RCC 7860 (cell line): ENCODE measurements around the gene MAGEA9B.
"Not testable (repeated sequence)": the region's sequence is repeated elsewhere in the genome, so short reads cannot be mapped to it uniquely, and the experiment has no call there.

Source experiments
- DNase-seq: peaks from one replicate; pipeline ENCODE4 v3.0.0-alpha.2; 2015; ENCODE audit warnings: low spot score
- FAIRE-seq: peaks from 2 replicates; lab custom pipeline; 2012; peaks lifted over from hg19 to GRCh38; lab: Jason Lieb, UNC

MAGEA9B gene

DNA sequence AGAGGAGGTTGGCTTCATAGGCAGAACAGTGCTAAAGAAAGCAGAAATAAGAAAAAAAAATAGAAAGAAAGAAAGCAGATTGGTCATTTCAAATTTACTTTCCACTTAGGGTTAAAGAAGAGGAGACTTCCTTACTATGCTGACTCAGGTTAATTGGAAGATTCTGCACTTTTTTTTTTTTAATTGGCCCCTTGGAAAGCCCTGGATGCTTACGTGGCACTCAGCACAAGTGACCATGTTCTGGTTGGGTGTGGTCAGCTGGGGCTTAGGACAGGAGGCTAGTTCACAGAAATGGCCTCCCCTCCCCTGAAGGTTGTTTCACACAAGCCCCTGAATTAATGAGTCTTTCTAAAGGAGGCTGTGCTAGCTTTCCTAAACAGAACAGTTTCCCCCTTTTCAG is 14.5 kb downstream of the MAGEA9B start:
- DNase-seq: no peak
- no peak for FAIRE-seq

DNA sequence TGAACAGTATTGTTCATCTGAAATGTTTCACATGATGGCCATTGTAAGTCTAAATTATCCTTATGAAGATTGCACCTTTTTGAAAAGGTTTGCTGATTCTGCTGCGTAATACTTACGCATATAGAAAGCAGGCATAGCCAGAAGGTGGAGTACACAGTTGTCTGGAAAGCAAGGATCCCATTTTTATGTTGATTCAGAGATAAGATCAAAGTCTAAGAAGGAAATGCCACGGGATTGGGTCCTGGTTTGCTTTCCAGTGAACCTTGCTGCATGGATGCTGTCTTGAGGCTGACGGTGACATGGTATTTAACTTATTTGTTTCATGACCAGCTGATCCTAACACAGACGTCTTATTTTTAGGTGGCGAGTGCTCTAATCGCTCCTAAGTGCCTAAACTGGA is 15.5 kb downstream of the MAGEA9B start:
- FAIRE-seq (no peak), DNase-seq (no peak)

- FAIRE-seq: no peak
- no peak for DNase-seq
Observed at GRCh38 chrX:149570668-149571067, 16.6 kb downstream of the MAGEA9B start.

- DNase-seq (no peak), FAIRE-seq (no peak)
Observed at GRCh38 chrX:149569770-149570169, 17.5 kb downstream of the MAGEA9B start.

GRCh38 chrX:149568701-149569296 is 18.5 kb downstream of the MAGEA9B start:
- FAIRE-seq (no peak), DNase-seq (no peak)

- no peak for FAIRE-seq
- DNase-seq: no peak
Observed at GRCh38 chrX:149567621-149568417, 19.4 kb downstream of the MAGEA9B start.

GRCh38 chrX:149563359-149563758 is 23.9 kb downstream of the MAGEA9B start:
- DNase-seq: no peak
- FAIRE-seq: no peak

DNA sequence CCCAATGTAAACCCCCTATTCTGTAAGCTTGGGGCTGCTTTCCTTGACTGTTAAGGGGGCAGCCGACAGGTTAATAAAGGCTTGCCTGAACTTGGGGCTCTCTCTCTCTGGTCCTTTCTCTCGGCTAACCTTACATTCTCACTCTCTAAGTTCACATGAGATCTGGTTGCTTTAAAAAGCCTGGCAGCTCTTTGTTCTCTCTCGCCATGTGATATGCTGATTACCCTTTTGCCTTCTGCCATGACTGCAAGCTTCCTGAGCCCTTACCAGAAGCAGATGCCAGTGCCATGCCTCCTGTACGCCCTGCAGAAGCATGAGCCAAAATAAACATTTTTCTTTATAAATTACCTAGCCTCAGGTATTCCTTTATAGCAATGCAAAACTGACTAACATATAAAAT is 32.0 kb downstream of the MAGEA9B start:
- FAIRE-seq, DNase-seq: not testable (repeated sequence)

GRCh38 chrX:149551939-149552248 is 35.4 kb downstream of the MAGEA9B start:
- FAIRE-seq, DNase-seq: not testable (repeated sequence)

- FAIRE-seq, DNase-seq: not testable (repeated sequence)
Observed at GRCh38 chrX:149551245-149551938, 35.9 kb downstream of the MAGEA9B start.

- not testable (repeated sequence) for DNase-seq, FAIRE-seq
Observed at GRCh38 chrX:149550454-149550853, 36.8 kb downstream of the MAGEA9B start.

DNA sequence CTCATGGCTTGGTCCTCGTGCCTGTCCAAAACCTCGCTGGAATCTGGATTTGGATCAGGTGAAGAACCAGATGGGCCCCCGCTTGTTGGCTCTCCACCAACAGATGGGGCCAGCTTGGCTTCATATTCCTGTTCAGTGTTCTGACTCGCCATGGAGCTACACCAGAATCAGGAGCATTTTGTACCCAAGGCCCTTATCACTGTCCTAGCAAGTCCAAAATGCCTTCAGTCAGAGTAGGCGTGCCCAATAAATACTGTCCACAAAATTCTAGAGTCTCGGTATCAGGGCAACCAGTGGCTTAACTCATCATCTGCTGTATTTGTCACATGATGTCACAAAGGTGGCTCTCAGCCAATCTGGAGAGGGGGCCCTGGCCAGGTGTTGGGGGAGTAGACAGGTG is 37.6 kb downstream of the MAGEA9B start, which contains the start of gene HSFX3:
TSS of gene HSFX3 (minus strand) at position 224 of the 400 bp plus-strand sequence. CDS start at position 152, 72 bp downstream.
- FAIRE-seq, DNase-seq: not testable (repeated sequence)

DNA sequence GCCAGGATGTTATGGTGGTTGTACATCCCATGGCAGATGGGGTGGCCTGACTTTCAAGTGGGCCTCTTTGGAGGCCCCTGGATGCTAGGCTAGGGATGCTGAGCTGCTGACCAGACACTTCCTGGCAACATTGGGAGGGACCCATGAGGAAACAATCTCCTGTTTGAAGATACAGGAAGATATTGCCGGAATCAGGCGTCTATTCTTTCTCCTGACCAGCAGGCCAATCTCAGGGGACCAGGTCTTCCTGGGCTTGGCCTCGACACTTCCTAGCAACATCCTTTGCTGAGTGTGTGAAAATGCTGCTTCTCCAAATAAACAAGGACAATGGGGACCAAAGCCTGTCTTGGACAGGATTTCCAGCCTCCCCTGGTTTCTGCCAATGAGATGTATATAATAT is 39.5 kb downstream of the MAGEA9B start:
- not testable (repeated sequence) for DNase-seq, FAIRE-seq

GRCh38 chrX:149546962-149547361 is 40.3 kb downstream of the MAGEA9B start:
- DNase-seq, FAIRE-seq: not testable (repeated sequence)

DNA sequence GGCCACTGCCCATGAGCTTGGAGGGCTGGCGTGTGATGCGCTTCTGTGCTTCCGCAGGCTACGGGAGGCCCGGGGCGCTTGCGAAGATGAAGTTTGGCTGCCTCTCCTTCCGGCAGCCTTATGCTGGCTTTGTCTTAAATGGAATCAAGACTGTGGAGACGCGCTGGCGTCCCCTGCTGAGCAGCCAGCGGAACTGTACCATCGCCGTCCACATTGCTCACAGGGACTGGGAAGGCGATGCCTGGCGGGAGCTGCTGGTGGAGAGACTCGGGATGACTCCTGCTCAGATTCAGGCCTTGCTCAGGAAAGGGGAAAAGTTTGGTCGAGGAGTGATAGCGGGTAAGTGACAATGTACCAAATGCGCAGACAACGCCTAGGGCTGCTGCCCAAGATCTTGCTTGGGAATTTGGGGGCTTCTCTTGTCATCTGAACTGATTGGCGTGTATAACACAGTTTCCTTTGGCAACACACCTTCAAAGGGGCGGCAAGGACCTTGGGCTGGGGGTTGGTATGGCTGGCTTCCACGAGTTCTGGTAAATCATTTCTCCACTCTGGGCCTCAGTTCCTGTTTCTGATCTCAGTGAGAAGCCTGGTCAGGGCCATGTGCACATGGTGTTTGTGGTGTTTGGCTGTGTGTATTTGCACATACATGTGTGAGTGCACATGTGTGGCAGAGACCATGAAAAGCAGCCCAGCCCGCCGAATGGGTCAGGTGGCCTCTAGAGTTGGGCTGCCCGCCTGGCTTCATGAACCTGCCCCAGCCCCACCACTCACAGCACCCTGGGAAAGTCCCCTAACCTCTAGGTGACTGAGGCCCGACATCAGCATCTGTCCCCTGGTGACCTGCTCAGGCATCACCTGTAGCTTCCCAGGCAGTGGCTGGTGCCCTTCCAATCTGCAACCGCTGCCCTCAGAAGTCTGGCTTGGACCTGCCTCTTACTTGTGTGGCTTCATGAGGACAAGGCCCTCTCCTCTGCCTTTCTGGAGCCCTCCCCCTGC is 41.4 kb downstream of the MAGEA9B start:
- not testable (repeated sequence) for DNase-seq

DNA sequence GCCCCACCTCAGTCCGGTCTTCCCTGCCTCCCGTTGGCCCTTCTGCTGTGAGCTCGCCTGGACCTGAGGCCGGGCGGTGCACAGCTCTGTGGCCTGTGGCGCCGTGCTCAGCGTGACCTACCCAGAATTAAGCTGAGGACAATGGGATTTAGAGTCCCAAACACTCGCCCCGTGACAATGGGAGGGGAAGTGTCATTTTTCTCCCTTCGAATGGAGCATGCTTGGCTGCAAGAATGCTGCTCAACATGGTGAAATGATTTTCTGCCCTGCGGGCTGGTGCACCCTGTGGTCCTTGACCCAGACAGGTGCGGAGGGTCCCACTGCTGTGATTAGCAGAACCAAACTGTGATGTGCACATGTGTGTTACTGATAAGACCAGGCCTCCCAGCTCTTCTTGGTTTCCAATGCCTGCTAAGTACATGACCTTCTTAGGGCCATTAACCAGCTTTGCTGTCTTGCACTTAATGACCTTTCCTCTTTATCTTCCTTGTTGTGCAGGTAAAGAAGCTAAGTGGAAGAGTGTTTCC is 45.7 kb downstream of the MAGEA9B start:
- FAIRE-seq (no peak), DNase-seq (no peak)

More for the DNA sequence above, 41.4 kb downstream of the MAGEA9B start:
- not testable (repeated sequence) for FAIRE-seq

DNA sequence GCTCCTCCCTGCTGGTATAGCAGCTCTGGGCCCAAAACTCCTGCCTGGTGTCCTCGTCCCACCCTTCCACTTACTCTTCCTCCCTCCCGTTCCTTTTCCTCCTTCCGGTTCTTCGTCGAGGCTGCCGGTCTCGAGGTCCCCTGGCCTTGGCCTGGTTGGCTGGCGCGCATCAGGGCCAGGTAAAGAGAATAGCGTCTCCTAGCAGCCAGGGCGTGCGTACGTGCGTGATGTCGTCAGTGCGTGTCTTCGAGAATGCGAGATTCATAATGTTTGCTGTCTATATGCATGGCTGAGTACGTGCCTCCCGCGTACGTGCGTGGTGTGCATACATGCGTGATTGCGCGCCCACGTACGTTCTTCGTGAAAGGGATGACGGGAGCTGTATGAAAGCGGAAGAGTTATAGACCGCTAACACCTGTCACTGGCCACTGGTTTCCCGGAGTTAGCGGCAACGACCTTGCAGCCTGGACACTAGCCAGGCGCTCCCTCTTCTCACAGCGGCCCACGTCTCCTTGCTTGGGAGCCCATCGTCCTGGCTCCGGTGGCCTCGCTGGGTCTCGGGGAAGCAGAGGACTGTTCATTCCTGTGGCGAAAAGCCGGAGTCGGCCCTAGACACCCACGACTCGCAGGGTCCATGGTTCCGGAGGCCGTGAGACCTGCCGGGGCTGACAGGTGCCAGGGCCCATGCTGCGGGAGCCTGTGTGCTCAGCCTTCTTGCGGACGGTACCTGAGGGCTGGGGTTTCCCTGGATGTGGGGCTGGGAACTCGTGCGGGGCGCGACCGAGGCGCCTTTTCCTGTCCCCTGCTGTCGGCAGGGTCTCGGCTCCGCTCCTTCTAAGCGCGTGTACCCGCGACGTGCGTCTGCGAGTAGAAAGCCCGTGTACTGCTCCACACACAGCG is 46.4 kb downstream of the MAGEA9B start, which contains the start of gene EOLA1:
TSS of gene EOLA1 (plus strand) at position 392 of the 900 bp plus-strand sequence. CDS start 4,619 bp downstream, outside the sequence.
- FAIRE-seq (peak; percentile 95), DNase-seq (peak; percentile 96)

GRCh38 chrX:149540131-149540620 is 47.1 kb downstream of the MAGEA9B start:
- peak; percentile 66 for DNase-seq
- FAIRE-seq: no peak
